ENCODE measurements around the gene FAM149A. TPM values are rescaled to one million over a fixed set of nuclear protein-coding genes. Genes with fewer than 3 reads are reported as not detected.

FAM149A gene
- total RNA-seq, 1 donor from 2014 or later = 9.8 TPM

GRCh38 chr4:186078981-186079638 lies 25.4 kb upstream of the FAM149A start:
- Histone ChIP-seq H3K4me1 (no peaks in the 10 kb centered on the region), H3K9me3 (no peaks in the 10 kb centered on the region), H3K27me3 (no peaks in the 10 kb centered on the region), H3K36me3 (no peaks in the 10 kb centered on the region), H3K27ac (no peak overlapping the region), H3K4me3 (no peak overlapping the region)
- peak in 1 of 2 donors; percentile 47 for DNase-seq (ENCODE audit: extremely low spot score in 2 of 2)
- TF ChIP-seq POLR2A (IDR thresholded peaks at IDR 0.05) = no peak
- no peak for TF ChIP-seq CTCF (IDR thresholded peaks at IDR 0.05)
- TF ChIP-seq POLR2AphosphoS5 (IDR thresholded peaks at IDR 0.05; ENCODE audit: insufficient read depth in 1 of 2, low read depth in 1 of 2) = no peak
- intact Hi-C loops (cut with DNase I) = loop anchor here (10.0 kb wide), 1 partner anchor 56 kb away; no protein-coding TSS in a partner anchor

GRCh38 chr4:186079694-186080093 lies 24.8 kb upstream of the FAM149A start:
- no peaks in the 10 kb centered on the region for H3K27me3 ChIP-seq
- no peaks in the 10 kb centered on the region for H3K4me1 ChIP-seq
- intact Hi-C loops (cut with DNase I) = loop anchor here (10.0 kb wide), 1 partner anchor 55 kb away; no protein-coding TSS in a partner anchor
- no peak for TF ChIP-seq CTCF (IDR thresholded peaks at IDR 0.05)
- no peak for TF ChIP-seq POLR2A (IDR thresholded peaks at IDR 0.05)
- TF ChIP-seq POLR2AphosphoS5 (IDR thresholded peaks at IDR 0.05; ENCODE audit: insufficient read depth in 1 of 2, low read depth in 1 of 2) = no peak
- DNase-seq (ENCODE audit: extremely low spot score in 2 of 2) = peak in 1 of 2 donors; percentile 62
- H3K27ac ChIP-seq = no peak overlapping the region
- H3K36me3 ChIP-seq = no peaks in the 10 kb centered on the region
- no peaks in the 10 kb centered on the region for H3K9me3 ChIP-seq
- no peak overlapping the region for H3K4me3 ChIP-seq

- Histone ChIP-seq H3K27me3 (no peaks in the 10 kb centered on the region), H3K4me3 (no peak overlapping the region), H3K27ac (no peak overlapping the region), H3K9me3 (no peaks in the 10 kb centered on the region), H3K36me3 (no peaks in the 10 kb centered on the region), H3K4me1 (no peaks in the 10 kb centered on the region)
- no peak for TF ChIP-seq POLR2A (IDR thresholded peaks at IDR 0.05)
- DNase-seq (ENCODE audit: extremely low spot score in 2 of 2) = no peak
- intact Hi-C loops (cut with DNase I) = no loop called here
Measured at GRCh38 chr4:186081202-186081807, 23.2 kb upstream of the FAM149A start.

- TF ChIP-seq POLR2A (IDR thresholded peaks at IDR 0.05) = no peak
- DNase-seq (ENCODE audit: extremely low spot score in 2 of 2) = no peak
- Histone ChIP-seq H3K4me3 (no peak overlapping the region), H3K36me3 (no peaks in the 10 kb centered on the region), H3K27ac (no peak overlapping the region), H3K4me1 (no peaks in the 10 kb centered on the region), H3K9me3 (no peaks in the 10 kb centered on the region), H3K27me3 (no peaks in the 10 kb centered on the region)
- intact Hi-C loops (cut with DNase I) = no loop called here
Measured at GRCh38 chr4:186082221-186082620, 22.3 kb upstream of the FAM149A start.

- no peak for DNase-seq (ENCODE audit: extremely low spot score in 2 of 2)
- H3K27me3 ChIP-seq = no peaks in the 10 kb centered on the region
- no peak overlapping the region for H3K27ac ChIP-seq
- H3K4me1 ChIP-seq = no peaks in the 10 kb centered on the region
- no peak overlapping the region for H3K4me3 ChIP-seq
- H3K9me3 ChIP-seq = no peaks in the 10 kb centered on the region
- H3K36me3 ChIP-seq = no peaks in the 10 kb centered on the region
- no peak for TF ChIP-seq CTCF (IDR thresholded peaks at IDR 0.05)
- intact Hi-C loops (cut with DNase I) = loop anchor here (5.0 kb wide), 1 partner anchor 1111 kb away; no protein-coding TSS in a partner anchor
Measured at GRCh38 chr4:186088523-186088922, 16.0 kb upstream of the FAM149A start.

GRCh38 chr4:186092296-186092695 lies 12.2 kb upstream of the FAM149A start:
- no peaks in the 10 kb centered on the region for H3K9me3 ChIP-seq
- intact Hi-C loops (cut with DNase I) = no loop called here
- no peak for TF ChIP-seq POLR2AphosphoS5 (IDR thresholded peaks at IDR 0.05; ENCODE audit: insufficient read depth in 1 of 2, low read depth in 1 of 2)
- TF ChIP-seq POLR2A (IDR thresholded peaks at IDR 0.05) = no peak
- TF ChIP-seq CTCF (IDR thresholded peaks at IDR 0.05) = no peak
- no peaks in the 10 kb centered on the region for H3K27me3 ChIP-seq
- H3K4me3 ChIP-seq = no peak overlapping the region
- no peak for DNase-seq (ENCODE audit: extremely low spot score in 2 of 2)
- H3K36me3 ChIP-seq = no peaks in the 10 kb centered on the region
- H3K4me1 ChIP-seq = no peaks in the 10 kb centered on the region
- H3K27ac ChIP-seq = no peak overlapping the region
